DMS53 treated with DMSO at 0.1 percent for 48 hours (cell line): Measurements from ENCODE around the gene MDP1.
A peak's percentile ranks its signal among the peaks of the same experiment; 100 is the strongest.
"Not testable (repeated sequence)": the region's sequence is repeated elsewhere in the genome, so short reads cannot be mapped to it uniquely, and the experiment has no call there.

ENCODE experiments used
- DNase-seq: peaks from one replicate; lab custom pipeline; 2025; ENCODE audit not compliant: unreplicated experiment; lab: John Stamatoyannopoulos, UW

The MDP1 gene

GRCh38 chr14:24202538-24202937, 13.3 kb downstream of the MDP1 start:
- not testable (repeated sequence) for DNase-seq

- no peak for DNase-seq
Measured at GRCh38 chr14:24198814-24199524, 16.9 kb downstream of the MDP1 start.

GRCh38 chr14:24197056-24197450, 18.8 kb downstream of the MDP1 start:
- DNase-seq = no peak

- no peak for DNase-seq
Measured at GRCh38 chr14:24196071-24197055, 19.5 kb downstream of the MDP1 start.

- DNase-seq = peak; percentile 60
Measured at GRCh38 chr14:24195186-24196070, 20.4 kb downstream of the MDP1 start, which contains the start of gene TM9SF1. Gene TM9SF1, minus strand, starts transcription at chr14:24195441. Its CDS starts 422 bp downstream, at chr14:24195019.

GRCh38 chr14:24194873-24195185, 21.0 kb downstream of the MDP1 start:
- no peak for DNase-seq

GRCh38 chr14:24194186-24194872, 21.5 kb downstream of the MDP1 start:
- no peak for DNase-seq

- no peak for DNase-seq
Measured at GRCh38 chr14:24192933-24193332, 22.9 kb downstream of the MDP1 start.

- no peak for DNase-seq
Measured at GRCh38 chr14:24190416-24190815, 25.4 kb downstream of the MDP1 start.

- no peak for DNase-seq
Measured at GRCh38 chr14:24189460-24189859, 26.4 kb downstream of the MDP1 start.

GRCh38 chr14:24189059-24189375, 26.8 kb downstream of the MDP1 start:
- no peak for DNase-seq

GRCh38 chr14:24188251-24189058, 27.4 kb downstream of the MDP1 start, which contains the start of gene IPO4:
Gene IPO4, minus strand, starts transcription at chr14:24188816. Its CDS starts 29 bp downstream, at chr14:24188787.
- DNase-seq = peak; percentile 87

- no peak for DNase-seq
Measured at GRCh38 chr14:24187539-24187915, 28.3 kb downstream of the MDP1 start.

GRCh38 chr14:24186831-24187538, 28.9 kb downstream of the MDP1 start:
- no peak for DNase-seq

GRCh38 chr14:24185741-24186140, 30.1 kb downstream of the MDP1 start:
- no peak for DNase-seq

- no peak for DNase-seq
Measured at GRCh38 chr14:24185026-24185425, 30.8 kb downstream of the MDP1 start.

- DNase-seq = no peak
Measured at GRCh38 chr14:24184104-24184970, 31.5 kb downstream of the MDP1 start.

- no peak for DNase-seq
Measured at GRCh38 chr14:24183014-24183481, 32.8 kb downstream of the MDP1 start.
